ENCODE data around the gene GLP2R.

- TF ChIP-seq HNRNPUL1 (IDR thresholded peaks at IDR 0.05; ENCODE audit: low read depth, low read length) (no peak), TBL1XR1 (IDR thresholded peaks at IDR 0.05; ENCODE audit: borderline replicate concordance, low read length, partially characterized antibody) (no peak), TP53 (CRISPR knock-in tag; conservative IDR thresholded peaks at IDR 0.05) (no peak), ASH2L (IDR thresholded peaks at IDR 0.05; ENCODE audit: insufficient read length, low read depth, low read length) (no peak), POLR2A (IDR thresholded peaks at IDR 0.05; ENCODE audit: insufficient read depth in 1 of 2, low read depth in 2 of 2, low read length in 2 of 2) (no peak)
- TF ChIP-seq, protein P1, sequence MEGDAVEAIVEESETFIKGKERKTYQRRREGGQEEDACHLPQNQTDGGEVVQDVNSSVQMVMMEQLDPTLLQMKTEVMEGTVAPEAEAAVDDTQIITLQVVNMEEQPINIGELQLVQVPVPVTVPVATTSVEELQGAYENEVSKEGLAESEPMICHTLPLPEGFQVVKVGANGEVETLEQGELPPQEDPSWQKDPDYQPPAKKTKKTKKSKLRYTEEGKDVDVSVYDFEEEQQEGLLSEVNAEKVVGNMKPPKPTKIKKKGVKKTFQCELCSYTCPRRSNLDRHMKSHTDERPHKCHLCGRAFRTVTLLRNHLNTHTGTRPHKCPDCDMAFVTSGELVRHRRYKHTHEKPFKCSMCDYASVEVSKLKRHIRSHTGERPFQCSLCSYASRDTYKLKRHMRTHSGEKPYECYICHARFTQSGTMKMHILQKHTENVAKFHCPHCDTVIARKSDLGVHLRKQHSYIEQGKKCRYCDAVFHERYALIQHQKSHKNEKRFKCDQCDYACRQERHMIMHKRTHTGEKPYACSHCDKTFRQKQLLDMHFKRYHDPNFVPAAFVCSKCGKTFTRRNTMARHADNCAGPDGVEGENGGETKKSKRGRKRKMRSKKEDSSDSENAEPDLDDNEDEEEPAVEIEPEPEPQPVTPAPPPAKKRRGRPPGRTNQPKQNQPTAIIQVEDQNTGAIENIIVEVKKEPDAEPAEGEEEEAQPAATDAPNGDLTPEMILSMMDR (CRISPR knock-in tag; IDR thresholded peaks at IDR 0.05) = no peak
- TF ChIP-seq, protein P2, sequence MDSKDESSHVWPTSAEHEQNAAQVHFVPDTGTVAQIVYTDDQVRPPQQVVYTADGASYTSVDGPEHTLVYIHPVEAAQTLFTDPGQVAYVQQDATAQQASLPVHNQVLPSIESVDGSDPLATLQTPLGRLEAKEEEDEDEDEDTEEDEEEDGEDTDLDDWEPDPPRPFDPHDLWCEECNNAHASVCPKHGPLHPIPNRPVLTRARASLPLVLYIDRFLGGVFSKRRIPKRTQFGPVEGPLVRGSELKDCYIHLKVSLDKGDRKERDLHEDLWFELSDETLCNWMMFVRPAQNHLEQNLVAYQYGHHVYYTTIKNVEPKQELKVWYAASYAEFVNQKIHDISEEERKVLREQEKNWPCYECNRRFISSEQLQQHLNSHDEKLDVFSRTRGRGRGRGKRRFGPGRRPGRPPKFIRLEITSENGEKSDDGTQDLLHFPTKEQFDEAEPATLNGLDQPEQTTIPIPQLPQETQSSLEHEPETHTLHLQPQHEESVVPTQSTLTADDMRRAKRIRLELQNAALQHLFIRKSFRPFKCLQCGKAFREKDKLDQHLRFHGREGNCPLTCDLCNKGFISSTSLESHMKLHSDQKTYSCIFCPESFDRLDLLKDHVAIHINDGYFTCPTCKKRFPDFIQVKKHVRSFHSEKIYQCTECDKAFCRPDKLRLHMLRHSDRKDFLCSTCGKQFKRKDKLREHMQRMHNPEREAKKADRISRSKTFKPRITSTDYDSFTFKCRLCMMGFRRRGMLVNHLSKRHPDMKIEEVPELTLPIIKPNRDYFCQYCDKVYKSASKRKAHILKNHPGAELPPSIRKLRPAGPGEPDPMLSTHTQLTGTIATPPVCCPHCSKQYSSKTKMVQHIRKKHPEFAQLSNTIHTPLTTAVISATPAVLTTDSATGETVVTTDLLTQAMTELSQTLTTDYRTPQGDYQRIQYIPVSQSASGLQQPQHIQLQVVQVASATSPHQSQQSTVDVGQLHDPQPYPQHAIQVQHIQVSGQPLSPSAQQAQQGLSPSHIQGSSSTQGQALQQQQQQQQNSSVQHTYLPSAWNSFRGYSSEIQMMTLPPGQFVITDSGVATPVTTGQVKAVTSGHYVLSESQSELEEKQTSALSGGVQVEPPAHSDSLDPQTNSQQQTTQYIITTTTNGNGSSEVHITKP (CRISPR knock-in tag; IDR thresholded peaks at IDR 0.05; ENCODE audit: low read depth) = no peak
- TF ChIP-seq, protein P3, sequence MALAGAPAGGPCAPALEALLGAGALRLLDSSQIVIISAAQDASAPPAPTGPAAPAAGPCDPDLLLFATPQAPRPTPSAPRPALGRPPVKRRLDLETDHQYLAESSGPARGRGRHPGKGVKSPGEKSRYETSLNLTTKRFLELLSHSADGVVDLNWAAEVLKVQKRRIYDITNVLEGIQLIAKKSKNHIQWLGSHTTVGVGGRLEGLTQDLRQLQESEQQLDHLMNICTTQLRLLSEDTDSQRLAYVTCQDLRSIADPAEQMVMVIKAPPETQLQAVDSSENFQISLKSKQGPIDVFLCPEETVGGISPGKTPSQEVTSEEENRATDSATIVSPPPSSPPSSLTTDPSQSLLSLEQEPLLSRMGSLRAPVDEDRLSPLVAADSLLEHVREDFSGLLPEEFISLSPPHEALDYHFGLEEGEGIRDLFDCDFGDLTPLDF (CRISPR knock-in tag; IDR thresholded peaks at IDR 0.05) = no peak
Observed at GRCh38 chr17:9929871-9930270, 104.1 kb downstream of the GLP2R start.
